ENCODE data around the gene CORO1C.

CORO1C gene

DNA sequence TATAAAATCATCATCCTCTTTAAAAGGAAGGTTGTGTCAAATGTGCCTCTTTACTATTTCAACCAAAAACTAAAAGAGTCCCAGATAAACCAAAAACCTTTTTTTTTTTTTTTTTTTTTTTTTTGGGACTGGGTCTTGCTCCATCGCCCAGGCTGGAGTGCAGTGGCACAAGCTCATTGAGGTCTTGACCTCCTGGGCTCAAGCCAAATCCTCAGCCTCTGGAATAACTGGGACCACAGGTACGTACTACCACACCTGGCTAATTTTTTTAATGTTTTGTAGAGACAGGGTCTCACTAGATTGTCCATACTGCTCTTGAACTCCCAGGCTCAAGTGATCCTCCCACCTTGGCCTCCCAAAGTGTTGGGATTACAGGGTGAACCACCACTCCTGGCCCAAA is 81.2 kb downstream of the CORO1C start:
- TF ChIP-seq, protein P1, sequence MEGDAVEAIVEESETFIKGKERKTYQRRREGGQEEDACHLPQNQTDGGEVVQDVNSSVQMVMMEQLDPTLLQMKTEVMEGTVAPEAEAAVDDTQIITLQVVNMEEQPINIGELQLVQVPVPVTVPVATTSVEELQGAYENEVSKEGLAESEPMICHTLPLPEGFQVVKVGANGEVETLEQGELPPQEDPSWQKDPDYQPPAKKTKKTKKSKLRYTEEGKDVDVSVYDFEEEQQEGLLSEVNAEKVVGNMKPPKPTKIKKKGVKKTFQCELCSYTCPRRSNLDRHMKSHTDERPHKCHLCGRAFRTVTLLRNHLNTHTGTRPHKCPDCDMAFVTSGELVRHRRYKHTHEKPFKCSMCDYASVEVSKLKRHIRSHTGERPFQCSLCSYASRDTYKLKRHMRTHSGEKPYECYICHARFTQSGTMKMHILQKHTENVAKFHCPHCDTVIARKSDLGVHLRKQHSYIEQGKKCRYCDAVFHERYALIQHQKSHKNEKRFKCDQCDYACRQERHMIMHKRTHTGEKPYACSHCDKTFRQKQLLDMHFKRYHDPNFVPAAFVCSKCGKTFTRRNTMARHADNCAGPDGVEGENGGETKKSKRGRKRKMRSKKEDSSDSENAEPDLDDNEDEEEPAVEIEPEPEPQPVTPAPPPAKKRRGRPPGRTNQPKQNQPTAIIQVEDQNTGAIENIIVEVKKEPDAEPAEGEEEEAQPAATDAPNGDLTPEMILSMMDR (IDR thresholded peaks at IDR 0.05; ENCODE audit: low read depth, low read length, missing control alignments): no peak
- no peak for DNase-seq (ENCODE audit: low read depth)
- no peak overlapping the region for H3K4me3 ChIP-seq (ENCODE audit: low read depth, low read length)

DNA sequence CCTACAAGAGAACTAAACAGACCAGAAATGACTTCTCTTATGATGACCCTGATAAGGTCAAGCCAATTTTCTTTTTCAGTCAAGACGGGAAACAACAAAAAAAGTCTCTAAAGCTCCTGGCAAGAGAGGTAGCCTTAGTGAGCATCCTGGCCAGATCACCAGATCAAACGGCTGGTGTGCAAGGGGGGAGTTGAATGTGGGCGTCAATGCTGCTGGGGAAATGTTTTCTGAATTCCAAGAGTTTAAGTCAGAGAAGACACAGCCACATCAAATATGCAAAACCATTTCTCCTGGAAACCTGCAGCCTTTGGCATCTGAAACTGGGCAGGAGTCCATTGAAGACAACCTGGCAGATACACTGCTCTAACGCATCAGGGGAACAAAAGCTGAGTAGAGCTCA is 81.6 kb downstream of the CORO1C start:
- TF ChIP-seq, protein P1 (IDR thresholded peaks at IDR 0.05; ENCODE audit: low read depth, low read length, missing control alignments): no peak
- no peak overlapping the region for H3K4me3 ChIP-seq (ENCODE audit: low read depth, low read length)
- DNase-seq (ENCODE audit: low read depth): no peak

DNA sequence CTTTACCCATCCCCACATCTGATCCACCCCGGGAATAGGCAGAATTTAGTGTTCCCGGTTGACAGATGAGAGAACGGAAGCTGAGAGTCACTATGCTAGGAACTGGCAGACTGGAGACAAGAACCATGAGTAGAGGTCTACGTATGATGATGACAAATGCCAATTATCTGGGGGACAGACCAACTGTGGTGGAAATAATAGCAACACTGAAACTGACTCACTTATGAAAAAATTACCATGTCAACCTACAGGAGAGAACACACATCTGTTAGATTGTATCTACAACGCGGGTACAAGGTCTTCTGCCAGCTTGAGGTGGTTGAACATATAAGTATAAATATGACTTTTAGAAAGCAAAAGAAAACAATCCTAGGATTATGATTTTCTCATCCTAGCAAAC is 82.2 kb downstream of the CORO1C start:
- DNase-seq (ENCODE audit: low read depth): no peak
- TF ChIP-seq, protein P1 (IDR thresholded peaks at IDR 0.05; ENCODE audit: low read depth, low read length, missing control alignments): no peak
- H3K4me3 ChIP-seq (ENCODE audit: low read depth, low read length): no peak overlapping the region

DNA sequence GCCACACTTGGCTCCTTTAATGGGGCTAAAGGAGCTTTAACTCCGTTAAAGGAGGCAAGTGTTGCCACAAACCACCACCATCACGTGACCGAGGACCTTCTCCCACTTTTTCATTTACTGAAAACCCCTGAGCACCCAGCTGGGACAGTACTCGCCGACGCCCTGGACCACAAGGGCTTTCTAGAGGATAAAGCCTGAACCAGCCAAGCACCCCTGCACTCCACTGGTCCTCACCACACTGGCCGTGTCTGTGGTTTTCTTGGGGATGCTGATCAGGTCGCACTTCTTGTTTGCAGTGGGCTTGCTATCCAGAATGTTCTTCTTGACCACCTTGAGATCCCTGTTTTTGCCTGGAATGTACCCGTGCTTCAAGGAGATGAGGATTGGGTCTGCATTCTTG is 82.9 kb downstream of the CORO1C start:
- TF ChIP-seq, protein P1 (IDR thresholded peaks at IDR 0.05; ENCODE audit: low read depth, low read length, missing control alignments): no peak

DNA sequence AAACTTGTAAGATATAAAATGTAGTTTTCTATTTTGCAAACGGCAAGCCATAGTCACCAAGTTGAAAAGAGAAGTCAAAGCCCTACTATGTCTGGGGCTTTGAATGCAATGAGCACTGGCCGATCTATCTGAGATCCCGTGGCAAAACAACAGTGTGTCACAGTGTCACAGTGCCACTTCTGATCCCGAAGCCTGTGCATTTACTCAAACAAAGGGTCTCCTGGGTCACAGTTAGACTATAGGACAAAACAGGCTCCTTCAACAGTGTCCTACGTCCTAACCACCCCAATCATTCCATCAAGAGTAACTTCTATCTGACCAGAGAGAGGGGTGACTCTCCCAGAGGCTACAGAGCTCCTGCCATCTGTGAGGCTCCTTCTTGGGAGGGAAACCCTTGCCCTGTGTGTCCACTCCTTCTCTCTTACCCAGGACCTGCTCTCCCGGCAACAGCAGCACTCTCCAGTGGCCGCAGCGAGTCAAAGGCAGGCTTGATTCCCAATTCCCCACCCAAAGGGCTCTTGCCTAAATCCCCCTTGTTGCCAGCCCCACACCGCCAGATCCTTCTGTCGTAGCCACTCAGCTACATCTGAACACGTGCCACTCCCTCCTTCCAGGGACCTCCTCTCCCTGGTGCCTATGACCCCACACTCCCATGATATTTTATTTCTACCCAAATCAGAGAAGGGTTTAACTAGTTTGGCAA is 83.6 kb downstream of the CORO1C start:
- H3K4me3 ChIP-seq (ENCODE audit: low read depth, low read length): no peak overlapping the region
- no peak for DNase-seq (ENCODE audit: low read depth)
- TF ChIP-seq, protein P1 (IDR thresholded peaks at IDR 0.05; ENCODE audit: low read depth, low read length, missing control alignments): no peak

More for the DNA sequence above, 82.9 kb downstream of the CORO1C start:
- DNase-seq (ENCODE audit: low read depth): no peak
- no peak overlapping the region for H3K4me3 ChIP-seq (ENCODE audit: low read depth, low read length)

DNA sequence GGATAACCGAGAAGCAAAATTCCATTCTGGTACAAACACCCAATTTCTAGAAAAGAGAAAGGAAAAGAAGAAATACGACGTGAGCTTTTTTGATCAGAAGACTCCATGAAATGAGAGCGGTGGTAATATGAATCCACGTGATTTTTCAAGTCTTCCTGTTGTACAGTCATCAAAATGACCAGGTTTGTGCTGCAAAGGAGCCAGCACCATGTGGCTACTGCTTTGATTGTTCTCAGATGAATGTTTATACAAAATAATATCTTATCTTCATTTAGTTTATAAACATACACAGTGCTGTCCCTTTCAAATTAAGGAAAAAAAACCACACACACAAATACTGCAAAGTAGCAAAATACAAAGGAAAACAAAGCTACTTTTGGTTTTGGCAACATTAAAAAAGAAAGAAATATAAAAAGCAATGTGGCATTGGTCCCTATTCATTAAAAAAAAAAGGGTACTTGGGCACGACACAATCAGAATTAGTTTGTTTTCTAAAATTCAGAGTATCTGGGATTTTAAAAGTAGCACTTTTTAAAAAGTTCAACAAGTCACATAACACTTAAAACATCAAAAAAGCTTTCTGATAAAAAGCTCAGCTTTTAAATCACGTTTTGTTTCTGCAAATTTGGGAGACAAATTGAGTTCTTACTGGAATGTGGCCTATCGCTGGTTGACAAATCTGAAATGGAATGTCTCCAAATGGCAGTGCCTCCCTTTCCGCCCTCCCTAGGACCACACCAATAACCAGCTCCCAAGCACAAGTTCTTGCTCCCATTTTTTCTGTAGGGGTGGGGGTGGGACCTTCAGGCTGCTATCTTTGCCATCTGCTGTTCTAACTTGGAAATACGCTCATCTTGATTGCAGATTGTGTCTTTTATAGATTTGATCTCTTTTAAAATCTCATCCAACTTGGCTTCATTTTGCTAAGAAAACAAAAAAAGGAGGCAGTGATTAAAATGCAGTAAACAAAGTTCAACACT is 84.4 kb downstream of the CORO1C start:
- DNase-seq (ENCODE audit: low read depth): no peak
- no peak overlapping the region for H3K4me3 ChIP-seq (ENCODE audit: low read depth, low read length)
- TF ChIP-seq, protein P1 (IDR thresholded peaks at IDR 0.05; ENCODE audit: low read depth, low read length, missing control alignments): peak; percentile 10
